ENCODE results near the gene TUBGCP6. TPM values are rescaled to one million over a fixed set of nuclear protein-coding genes. Genes with fewer than 3 reads are reported as not detected.

Gene TUBGCP6
- total RNA-seq, 2 donors from 2014 or later, result 56.3 to 117 TPM

DNA sequence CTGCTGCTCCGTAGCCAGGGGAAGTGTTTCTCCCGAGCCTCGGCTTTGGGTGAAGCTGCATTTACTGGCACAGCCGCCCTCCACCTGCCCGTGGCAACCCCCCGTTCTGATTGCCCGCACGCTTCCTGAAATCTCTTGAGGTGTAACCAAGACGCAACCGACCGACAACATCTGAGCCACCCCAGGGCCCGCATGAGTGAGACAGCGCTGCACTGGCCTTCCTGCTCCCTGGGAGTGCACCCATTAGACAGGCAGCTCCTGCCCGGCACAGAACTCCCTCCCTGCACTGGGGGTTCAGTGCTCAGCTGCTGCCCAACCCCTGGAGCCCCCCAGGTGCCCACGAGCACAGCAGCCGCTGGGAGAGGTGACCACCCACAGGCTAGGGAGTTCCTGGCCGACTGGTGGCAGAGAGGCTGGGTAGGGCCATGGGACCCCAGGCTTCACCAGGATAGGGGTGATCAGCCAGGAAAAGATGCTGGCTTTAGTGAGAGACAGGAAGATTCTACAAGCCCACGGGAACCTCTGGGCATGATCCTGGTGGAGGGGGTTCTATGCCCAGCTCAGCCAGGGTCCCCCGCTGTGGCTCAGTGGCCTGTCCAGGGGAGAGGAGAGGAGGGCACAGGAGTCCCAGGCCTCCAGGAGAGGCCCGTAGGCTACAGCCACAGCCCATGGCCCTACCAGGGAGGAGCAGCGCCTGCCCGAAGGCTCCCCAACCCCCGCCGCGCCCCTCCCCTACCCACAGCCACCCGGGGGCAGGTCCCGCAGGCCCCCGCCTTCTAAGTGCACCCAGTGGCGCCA lies 48.0 kb upstream of the TUBGCP6 start:
- Histone ChIP-seq H3K27me3 (replicated peaks; ENCODE audit: insufficient read depth) (no peaks in the 10 kb centered on the region), H3K36me3 (peaks cover 8 to 24% of the 10 kb centered on the region in 2 donors), H3K4me3 (peak overlapping the region; percentile 3 to 12), H3K27ac (peak overlapping the region; percentile 77 to 81), H3K9me3 (no peaks in the 10 kb centered on the region), H3K4me1 (replicated peaks) (peaks cover 35% of the 10 kb centered on the region)
- intact Hi-C loops (cut with DNase I), result no loop called here
- no peak for TF ChIP-seq CTCF (IDR thresholded peaks at IDR 0.05)
- TF ChIP-seq POLR2AphosphoS5 (IDR thresholded peaks at IDR 0.05), result no peak
- no peak for TF ChIP-seq POLR2A (IDR thresholded peaks at IDR 0.05)
- 39% methylated on average over 29 of the region's 29 CpGs for WGBS
- DNase-seq (ENCODE audit: low spot score), result no peak

DNA sequence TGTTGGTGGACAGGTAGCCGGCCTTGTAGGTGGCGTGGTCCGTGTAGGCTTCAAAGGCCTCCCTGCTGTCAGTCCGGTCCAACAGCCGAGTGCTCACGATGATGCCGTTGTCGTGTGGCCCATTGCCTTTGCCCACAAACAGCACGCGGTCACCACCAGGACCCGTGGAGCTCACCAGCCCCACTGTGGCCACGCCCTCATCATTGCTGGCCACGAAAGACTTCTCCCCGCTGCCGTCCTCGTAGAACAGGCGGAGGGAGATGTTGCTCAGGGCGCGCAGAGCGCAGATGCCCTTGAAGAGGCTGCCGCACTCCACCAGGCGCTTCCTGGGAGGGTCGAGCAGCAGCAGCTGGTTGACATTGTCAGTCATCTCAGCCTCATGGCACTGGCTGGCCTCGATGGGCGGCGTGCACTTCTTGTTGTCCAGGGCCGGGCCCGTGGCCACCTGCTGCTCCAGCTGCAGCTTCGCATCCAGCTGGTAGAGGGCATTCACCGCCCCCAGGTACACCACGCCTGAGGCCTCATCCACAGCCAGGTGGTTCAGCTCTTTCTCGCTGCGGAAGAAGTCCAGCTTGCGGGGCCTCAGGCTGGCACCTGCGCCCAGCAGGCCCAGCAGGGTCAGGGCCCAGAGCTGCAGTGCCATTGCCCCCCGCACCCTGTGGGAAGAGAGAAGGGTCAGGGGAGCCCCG lies 45.3 kb upstream of the TUBGCP6 start:
- no peaks in the 10 kb centered on the region for H3K27me3 ChIP-seq (replicated peaks; ENCODE audit: insufficient read depth)
- H3K9me3 ChIP-seq, result no peaks in the 10 kb centered on the region
- no peak overlapping the region for H3K27ac ChIP-seq
- no peak for DNase-seq (ENCODE audit: low spot score)
- no peak overlapping the region for H3K4me3 ChIP-seq
- WGBS, result 83% methylated on average over 35 of the region's 37 CpGs
- intact Hi-C loops (cut with DNase I), result no loop called here
- peaks cover 18 to 47% of the 10 kb centered on the region in 2 donors for H3K36me3 ChIP-seq
- peaks cover 22% of the 10 kb centered on the region for H3K4me1 ChIP-seq (replicated peaks)
- no peak for TF ChIP-seq CTCF (IDR thresholded peaks at IDR 0.05)
- TF ChIP-seq POLR2A (IDR thresholded peaks at IDR 0.05), result no peak
- TF ChIP-seq POLR2AphosphoS5 (IDR thresholded peaks at IDR 0.05), result no peak

DNA sequence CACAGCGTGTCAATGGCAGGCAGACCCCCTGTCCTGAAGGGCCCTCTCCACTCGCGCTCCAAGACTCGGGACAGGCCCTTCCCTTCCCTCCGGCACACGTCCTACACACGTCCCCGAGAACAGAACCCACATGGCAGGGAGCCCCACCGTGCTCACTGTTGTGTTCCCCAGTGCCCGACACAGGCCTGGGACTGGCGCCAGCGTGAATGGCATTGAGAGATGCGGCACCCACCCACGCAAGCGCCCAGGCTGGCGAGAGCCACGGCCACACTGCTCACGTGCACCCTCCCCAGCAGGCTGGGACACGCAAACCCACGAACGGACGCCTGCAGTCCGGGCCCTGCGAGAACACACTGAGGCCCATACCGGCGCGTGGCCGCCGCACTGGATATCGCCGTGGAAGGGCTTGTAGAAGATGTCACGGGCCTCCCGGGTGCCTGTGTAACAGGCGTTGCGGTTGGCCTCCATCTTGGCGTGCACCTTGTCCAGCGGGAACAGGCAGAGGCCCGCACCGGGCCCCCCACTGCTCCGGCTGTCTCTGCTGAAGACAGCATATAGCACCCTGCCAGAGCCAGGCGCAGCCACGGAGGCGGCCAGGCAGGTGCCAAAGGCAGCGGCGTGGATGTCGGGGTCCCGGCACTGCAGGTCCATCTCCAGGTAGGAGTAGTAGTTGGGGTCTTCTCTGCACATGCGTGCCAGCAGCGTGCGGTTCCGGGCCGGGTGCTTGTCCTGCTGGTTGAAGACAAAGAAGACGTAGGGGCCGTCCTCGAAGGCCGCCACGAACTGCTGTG lies 44.5 kb upstream of the TUBGCP6 start:
- H3K9me3 ChIP-seq, result no peaks in the 10 kb centered on the region
- DNase-seq (ENCODE audit: low spot score), result no peak
- peaks cover 18% of the 10 kb centered on the region for H3K4me1 ChIP-seq (replicated peaks)
- no peak overlapping the region for H3K4me3 ChIP-seq
- intact Hi-C loops (cut with DNase I), result no loop called here
- peaks cover 18 to 48% of the 10 kb centered on the region in 2 donors for H3K36me3 ChIP-seq
- no peaks in the 10 kb centered on the region for H3K27me3 ChIP-seq (replicated peaks; ENCODE audit: insufficient read depth)
- no peak overlapping the region for H3K27ac ChIP-seq
- TF ChIP-seq POLR2AphosphoS5 (IDR thresholded peaks at IDR 0.05) (no peak), POLR2A (IDR thresholded peaks at IDR 0.05) (no peak), CTCF (IDR thresholded peaks at IDR 0.05) (no peak)
- WGBS, result 88% methylated on average over 51 of the region's 57 CpGs

GRCh38 chr22:50287731-50288130 lies 42.9 kb upstream of the TUBGCP6 start:
- Histone ChIP-seq H3K27ac (no peak overlapping the region), H3K27me3 (replicated peaks; ENCODE audit: insufficient read depth) (no peaks in the 10 kb centered on the region), H3K36me3 (peaks cover 18 to 57% of the 10 kb centered on the region in 2 donors), H3K4me1 (replicated peaks) (peaks cover 6% of the 10 kb centered on the region), H3K9me3 (no peaks in the 10 kb centered on the region), H3K4me3 (no peak overlapping the region)
- WGBS, result 93% methylated on average over 27 of the region's 31 CpGs
- TF ChIP-seq POLR2A (IDR thresholded peaks at IDR 0.05) (no peak), CTCF (IDR thresholded peaks at IDR 0.05) (no peak), POLR2AphosphoS5 (IDR thresholded peaks at IDR 0.05) (no peak)
- intact Hi-C loops (cut with DNase I), result no loop called here
- no peak for DNase-seq (ENCODE audit: low spot score)

All from prostate gland (tissue), 2 donors.